GM12865 (cell line): ENCODE results near the gene CSNK1E.

Experiments
- DNase-seq: peaks from one replicate; pipeline ENCODE4 v3.0.0; 2010; ENCODE audit warnings: low read depth
- H3K4me3 ChIP-seq: 2 replicates; pipeline ENCODE4 v1.5.1; 2011; ENCODE audit warnings: mild to moderate bottlenecking, low read depth, low read length, control low read depth
- TF ChIP-seq, protein P1 (sequence below): IDR thresholded peaks from 2 replicates; pipeline ENCODE4 v1.5.1; 2011; ENCODE audit warnings: low read length, control low read depth, low read depth, inconsistent platforms; ENCODE audit not compliant: insufficient read depth; ENCODE audit errors: missing control alignments

The CSNK1E gene

DNA sequence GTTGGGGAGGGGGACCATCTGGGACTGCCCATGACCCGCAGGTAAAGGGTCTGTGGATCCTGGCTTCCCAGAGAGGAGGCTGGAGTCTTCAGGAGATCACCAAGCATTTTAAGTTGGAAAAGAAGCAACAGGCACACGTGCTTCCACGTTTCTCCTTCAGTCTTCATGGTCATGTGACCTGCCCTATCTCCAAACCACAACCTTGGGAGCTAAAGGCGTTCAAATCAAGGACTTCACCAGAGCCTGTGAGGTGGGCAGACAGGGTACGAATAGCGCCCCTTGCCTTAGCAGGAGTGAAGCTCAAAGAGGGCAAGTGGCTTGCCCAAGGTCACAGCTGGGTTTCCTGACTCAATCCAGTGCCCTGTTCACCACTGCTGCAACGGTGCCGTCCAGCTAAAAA is 51.1 kb downstream of the CSNK1E start:
- TF ChIP-seq, protein P1, sequence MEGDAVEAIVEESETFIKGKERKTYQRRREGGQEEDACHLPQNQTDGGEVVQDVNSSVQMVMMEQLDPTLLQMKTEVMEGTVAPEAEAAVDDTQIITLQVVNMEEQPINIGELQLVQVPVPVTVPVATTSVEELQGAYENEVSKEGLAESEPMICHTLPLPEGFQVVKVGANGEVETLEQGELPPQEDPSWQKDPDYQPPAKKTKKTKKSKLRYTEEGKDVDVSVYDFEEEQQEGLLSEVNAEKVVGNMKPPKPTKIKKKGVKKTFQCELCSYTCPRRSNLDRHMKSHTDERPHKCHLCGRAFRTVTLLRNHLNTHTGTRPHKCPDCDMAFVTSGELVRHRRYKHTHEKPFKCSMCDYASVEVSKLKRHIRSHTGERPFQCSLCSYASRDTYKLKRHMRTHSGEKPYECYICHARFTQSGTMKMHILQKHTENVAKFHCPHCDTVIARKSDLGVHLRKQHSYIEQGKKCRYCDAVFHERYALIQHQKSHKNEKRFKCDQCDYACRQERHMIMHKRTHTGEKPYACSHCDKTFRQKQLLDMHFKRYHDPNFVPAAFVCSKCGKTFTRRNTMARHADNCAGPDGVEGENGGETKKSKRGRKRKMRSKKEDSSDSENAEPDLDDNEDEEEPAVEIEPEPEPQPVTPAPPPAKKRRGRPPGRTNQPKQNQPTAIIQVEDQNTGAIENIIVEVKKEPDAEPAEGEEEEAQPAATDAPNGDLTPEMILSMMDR: no peak
- no peak for DNase-seq
- no peak overlapping the region for H3K4me3 ChIP-seq

DNA sequence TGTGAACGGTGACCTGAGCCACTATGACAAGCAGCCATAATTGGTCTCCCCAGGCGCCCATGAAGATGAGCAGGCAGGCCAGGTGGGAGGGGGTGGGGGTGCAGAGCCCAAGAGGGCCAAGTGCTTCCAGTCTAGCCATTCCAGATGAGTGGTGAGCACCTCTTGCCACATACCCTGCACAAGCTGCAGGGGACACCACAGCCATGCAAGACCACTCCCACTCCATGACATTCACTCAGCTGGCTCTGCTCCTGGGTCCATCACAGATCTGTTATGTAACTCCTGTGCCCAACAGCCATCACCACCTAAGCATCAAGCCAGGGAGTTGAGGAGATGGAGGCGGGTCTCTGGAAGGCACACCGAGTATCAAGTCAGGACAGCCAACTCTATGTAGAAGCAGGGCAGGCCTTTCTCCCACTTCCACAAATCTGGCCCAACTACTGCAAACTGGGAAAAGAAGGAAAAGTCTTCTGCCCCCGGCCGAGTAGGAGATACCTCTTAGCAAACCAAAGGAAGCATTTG is 52.9 kb downstream of the CSNK1E start:
- TF ChIP-seq, protein P1: no peak
- DNase-seq: no peak
- H3K4me3 ChIP-seq: no peak overlapping the region

DNA sequence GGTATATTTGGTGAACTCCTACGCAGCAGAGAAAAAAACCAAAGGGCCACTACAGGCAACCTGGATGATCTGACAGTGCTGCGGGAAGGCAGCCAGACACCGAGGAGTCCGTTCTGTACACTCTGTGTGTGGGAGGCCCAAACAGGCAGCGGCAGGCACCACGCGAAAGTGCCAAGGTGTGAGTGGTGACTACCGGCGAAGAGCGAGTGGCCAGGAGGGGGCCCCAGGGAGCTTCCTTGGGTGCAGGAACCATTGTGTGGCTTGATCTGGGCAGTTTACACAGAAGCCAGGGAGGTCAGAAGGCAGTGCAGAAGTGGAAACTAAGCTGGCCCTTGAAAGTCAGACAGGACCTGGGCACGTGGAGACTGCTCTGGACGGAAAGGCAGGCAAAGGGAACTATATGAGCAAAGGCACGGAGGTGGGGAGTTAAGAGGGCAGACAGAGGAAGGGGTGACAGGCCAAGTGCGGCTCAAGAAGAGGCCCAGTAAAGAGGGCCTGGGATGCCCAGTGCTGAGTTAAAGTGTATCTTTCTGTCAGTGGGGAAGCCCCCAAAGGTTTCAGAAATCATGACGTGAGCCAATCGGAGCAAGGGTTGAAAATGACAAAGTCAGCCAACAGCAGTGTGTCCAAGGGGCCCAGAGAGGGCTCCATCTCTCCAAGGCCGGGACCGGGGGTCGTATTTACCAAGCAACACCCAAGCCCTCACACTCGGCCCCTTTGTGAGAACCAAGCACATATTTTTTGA is 55.0 kb downstream of the CSNK1E start:
- DNase-seq: peak; percentile 83
- H3K4me3 ChIP-seq: no peak overlapping the region
- TF ChIP-seq, protein P1: peak; percentile 79

DNA sequence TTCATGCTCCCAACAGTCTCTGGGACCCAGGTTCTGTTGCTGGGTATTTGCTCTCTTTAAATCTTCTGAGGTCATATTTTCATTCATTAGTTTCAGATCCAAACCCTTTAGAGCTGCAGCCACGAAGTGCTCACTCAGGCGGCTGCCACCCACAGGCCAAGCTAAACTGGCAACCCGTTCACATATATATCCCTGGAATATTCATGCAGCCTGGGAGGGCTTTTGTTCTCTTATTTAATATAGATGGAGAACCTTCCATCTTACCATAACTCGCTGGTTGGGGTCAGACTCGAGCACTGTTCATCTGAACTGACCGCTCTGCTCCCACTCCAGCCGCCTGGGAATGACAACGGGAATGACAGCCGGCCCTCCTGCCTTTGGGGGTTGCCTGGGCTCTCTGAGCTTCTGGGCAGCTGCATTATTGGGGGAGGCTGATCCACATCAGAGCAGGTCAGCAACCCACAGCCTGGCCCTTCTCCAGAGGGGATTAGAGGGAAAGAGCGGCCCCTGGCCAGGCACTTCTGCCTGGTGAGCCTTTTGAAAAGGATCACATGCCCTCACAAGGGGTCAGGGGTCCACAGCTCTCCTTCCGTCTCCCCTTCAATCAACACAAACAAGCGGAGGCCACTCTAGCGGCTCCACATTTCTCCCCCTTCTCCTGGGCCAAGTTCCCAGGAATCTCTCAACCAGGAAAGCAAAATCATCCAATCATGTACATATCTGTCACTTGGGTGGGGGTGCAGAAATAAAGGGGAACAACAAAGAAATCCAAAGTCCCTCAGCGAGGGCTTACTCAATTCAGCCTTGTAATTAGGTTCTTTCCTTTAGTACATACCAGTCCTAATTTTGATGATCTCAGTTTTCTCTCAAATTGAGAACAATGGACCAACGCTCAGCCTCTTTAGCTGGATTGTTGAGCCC is 56.2 kb downstream of the CSNK1E start:
- no peak for DNase-seq
- no peak overlapping the region for H3K4me3 ChIP-seq
- TF ChIP-seq, protein P1: peak; percentile 7

DNA sequence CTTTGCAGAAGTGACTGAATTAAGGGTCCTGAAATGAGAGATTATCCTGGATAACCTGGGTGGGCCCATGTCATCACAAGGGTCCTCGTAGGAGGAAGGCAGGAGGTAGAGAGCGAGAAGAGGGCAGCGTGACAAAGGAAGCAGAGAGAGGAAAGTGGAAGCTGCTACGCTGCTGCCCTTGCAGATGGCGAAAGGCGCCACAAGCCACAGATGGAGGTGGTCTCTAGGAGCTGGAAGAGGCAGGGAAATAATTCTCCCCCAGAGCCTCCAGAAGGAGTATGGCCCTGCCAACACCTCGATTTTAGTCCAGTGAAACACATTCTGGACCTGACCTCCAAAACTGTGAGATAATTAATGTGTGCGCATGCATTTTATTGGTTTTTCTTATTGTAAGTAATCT is 57.9 kb downstream of the CSNK1E start:
- no peak overlapping the region for H3K4me3 ChIP-seq
- TF ChIP-seq, protein P1: no peak
- no peak for DNase-seq

DNA sequence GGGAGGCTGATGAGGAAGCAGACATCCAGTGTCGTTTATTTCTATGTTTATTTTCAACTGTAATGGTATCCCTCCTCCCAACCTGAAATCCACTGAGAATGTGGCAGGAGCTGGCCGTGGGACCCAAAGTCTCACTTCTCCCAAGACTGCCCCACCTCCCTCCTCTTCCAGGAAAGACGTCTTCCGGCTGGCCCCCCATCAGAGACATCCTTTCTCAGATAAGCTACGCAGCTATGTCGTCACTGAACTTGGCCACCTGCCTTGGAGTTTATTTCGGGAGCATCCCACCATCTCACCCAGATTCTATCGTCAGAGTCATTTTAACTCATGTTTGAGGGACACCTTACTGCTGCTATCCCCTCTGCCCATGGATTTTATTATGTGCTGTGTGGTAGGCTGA is 58.3 kb downstream of the CSNK1E start:
- TF ChIP-seq, protein P1: no peak
- no peak overlapping the region for H3K4me3 ChIP-seq
- no peak for DNase-seq
